Esophagus (tissue), 2 donors: Measurements from ENCODE around the gene CCDC33. TPM values are rescaled to one million over a fixed set of nuclear protein-coding genes. Genes with fewer than 3 reads are reported as not detected.

Source experiments
- H3K27ac ChIP-seq, 2 donors: one replicate each; pipeline ENCODE4 v1.5.1; 2013; ENCODE audit warnings: low read depth in 2 of 2, mild to moderate bottlenecking in 2 of 2, inconsistent platforms in 1 of 2, low read length in 1 of 2, moderate library complexity in 1 of 2
- H3K27me3 ChIP-seq, 2 donors: one replicate each; pipeline ENCODE4 v1.6.1; 2013; ENCODE audit warnings: low read length in 2 of 2, control low read depth in 1 of 2, mild to moderate bottlenecking in 1 of 2; ENCODE audit not compliant: insufficient read depth in 2 of 2, control insufficient read depth in 1 of 2
- H3K36me3 ChIP-seq, 2 donors: one replicate each; pipeline ENCODE4 v1.6.1; 2013; ENCODE audit warnings: low read length in 1 of 2; ENCODE audit not compliant: control insufficient read depth in 2 of 2, insufficient read depth in 2 of 2
- H3K4me1 ChIP-seq, 2 donors: one replicate each; pipeline ENCODE4 v1.6.1; 2013; ENCODE audit warnings: low read length in 1 of 2; ENCODE audit not compliant: control insufficient read depth in 2 of 2, insufficient read depth in 2 of 2
- H3K4me3 ChIP-seq, 2 donors: one replicate each; pipeline ENCODE4 v1.5.1; 2013; ENCODE audit warnings: low read length in 2 of 2, mild to moderate bottlenecking in 2 of 2, low read depth in 1 of 2, moderate library complexity in 1 of 2
- H3K9me3 ChIP-seq, 2 donors: one replicate each; pipeline ENCODE4 v1.6.1; 2013; ENCODE audit warnings: mild to moderate bottlenecking in 2 of 2, low read depth in 1 of 2, low read length in 1 of 2, moderate library complexity in 1 of 2; ENCODE audit not compliant: control insufficient read depth in 2 of 2, insufficient read depth in 1 of 2
- WGBS, 2 donors: extraction: QIAGEN DNeasy Blood & Tissue Kit; methylation state at CpG; one replicate each; pipeline ENCODE4 v1.1.7; 2013; 5-methylcytosine and 5-hydroxymethylcytosine counted together
- polyA plus RNA-seq, 2 donors: library from polyadenylated mRNA; stranded (reverse); fragments of 200-250 nt; gene quantifications; one replicate each; pipeline ENCODE4 v1.2.3, GENCODE V29; 2013
- donor health status: healthy with polysubstance abuse.
- donor health status: Bipolar disorder and iron deficiency.

CCDC33 gene
- polyA plus RNA-seq, 2 donors, result not detected

DNA sequence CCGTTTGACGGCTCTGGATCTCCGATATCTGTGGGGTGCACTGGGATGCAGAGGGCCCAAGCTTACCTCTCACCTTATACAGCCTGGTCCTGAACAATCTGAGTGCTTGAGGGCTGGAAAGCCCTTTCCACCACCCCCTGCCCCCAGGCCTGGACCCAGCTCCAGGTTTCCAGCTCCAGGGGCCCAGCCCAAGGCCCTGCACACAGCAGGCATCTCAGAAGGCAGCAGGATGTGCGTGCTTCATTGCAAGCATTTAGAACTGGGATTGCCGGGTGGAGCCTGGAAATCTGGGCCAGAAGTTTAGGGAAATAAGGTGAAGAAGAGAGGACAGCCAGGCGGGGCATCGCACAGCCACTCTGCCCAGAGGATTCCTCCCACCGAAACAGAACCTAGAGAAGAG lies 25.6 kb downstream of the CCDC33 start:
- Histone ChIP-seq H3K9me3 (no peaks in the 10 kb centered on the region), H3K4me1 (no peaks in the 10 kb centered on the region), H3K27me3 (no peaks in the 10 kb centered on the region), H3K4me3 (no peak overlapping the region), H3K36me3 (no peaks in the 10 kb centered on the region), H3K27ac (no peak overlapping the region)
- 82 to 87% methylated on average over 8 of the region's 8 CpGs for WGBS, 2 donors

DNA sequence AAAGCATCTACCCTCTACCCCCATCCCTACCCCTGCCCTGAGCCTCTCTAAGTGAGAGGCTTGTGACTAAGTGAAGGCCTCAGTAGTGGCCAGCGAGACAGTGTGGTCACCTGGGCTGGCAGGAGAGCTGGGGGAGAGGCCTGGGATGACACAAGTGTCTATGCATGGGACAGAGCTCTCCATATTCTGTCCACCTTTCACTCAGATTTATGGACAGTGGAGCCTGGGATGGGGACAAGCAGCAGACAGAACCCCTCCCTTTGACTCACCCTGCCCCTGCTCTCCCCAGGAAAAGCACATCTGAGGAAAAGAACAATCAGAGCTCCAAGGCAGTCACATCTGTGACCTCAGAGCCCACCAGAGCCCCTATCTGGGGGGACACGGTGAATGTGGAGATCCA lies 26.0 kb downstream of the CCDC33 start:
- H3K9me3 ChIP-seq, result no peaks in the 10 kb centered on the region
- no peaks in the 10 kb centered on the region for H3K4me1 ChIP-seq
- no peaks in the 10 kb centered on the region for H3K27me3 ChIP-seq
- 72 to 82% methylated on average over 2 of the region's 2 CpGs for WGBS, 2 donors
- H3K27ac ChIP-seq, result no peak overlapping the region
- H3K4me3 ChIP-seq, result no peak overlapping the region
- H3K36me3 ChIP-seq, result no peaks in the 10 kb centered on the region

DNA sequence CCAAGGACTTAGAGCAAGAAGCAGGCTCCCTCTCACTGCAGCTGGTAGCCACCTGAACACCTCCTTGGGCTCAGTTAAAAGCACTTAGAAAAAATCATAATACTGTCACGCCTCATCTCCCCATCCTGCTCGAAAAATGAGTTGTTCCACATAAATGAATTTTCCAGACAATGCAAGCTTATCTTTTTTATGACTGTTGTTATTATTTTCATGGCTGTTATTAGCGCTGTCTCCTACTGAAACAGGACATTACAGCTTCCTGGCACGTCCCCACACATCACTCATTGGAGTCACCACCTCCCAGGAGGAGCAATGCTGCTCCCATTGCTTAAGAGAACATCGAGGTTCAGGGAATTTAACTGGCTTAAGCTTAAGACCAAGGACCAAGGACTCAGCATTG lies 26.5 kb downstream of the CCDC33 start:
- Histone ChIP-seq H3K27me3 (no peaks in the 10 kb centered on the region), H3K9me3 (no peaks in the 10 kb centered on the region), H3K27ac (no peak overlapping the region), H3K4me1 (no peaks in the 10 kb centered on the region), H3K36me3 (no peaks in the 10 kb centered on the region), H3K4me3 (no peak overlapping the region)
- 53 to 54% methylated on average over 5 of the region's 5 CpGs for WGBS, 2 donors

DNA sequence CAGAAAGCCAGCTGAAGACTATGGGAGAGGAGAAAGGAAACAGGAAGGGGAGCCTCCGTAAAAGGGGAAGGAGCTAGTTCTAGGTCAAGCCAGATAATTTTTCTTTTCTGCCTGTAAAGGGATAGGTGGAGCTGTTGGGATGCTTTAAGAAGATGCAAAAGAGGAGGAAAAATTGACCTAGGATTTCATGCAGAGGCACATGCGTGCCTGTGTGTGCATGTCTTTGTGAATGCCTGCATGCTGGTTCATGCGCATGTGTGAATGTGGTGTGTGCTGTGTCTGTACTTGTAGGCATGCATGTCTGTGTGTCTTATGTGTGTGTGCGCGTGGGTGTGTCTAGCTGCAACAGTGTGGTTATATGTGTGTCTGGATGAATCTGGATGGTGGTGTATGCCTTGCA lies 27.3 kb downstream of the CCDC33 start:
- WGBS, 2 donors, result 49 to 54% methylated on average over 5 of the region's 5 CpGs
- H3K4me3 ChIP-seq, result no peak overlapping the region
- H3K9me3 ChIP-seq, result no peaks in the 10 kb centered on the region
- H3K27me3 ChIP-seq, result no peaks in the 10 kb centered on the region
- no peaks in the 10 kb centered on the region for H3K36me3 ChIP-seq
- no peaks in the 10 kb centered on the region for H3K4me1 ChIP-seq
- H3K27ac ChIP-seq, result no peak overlapping the region

DNA sequence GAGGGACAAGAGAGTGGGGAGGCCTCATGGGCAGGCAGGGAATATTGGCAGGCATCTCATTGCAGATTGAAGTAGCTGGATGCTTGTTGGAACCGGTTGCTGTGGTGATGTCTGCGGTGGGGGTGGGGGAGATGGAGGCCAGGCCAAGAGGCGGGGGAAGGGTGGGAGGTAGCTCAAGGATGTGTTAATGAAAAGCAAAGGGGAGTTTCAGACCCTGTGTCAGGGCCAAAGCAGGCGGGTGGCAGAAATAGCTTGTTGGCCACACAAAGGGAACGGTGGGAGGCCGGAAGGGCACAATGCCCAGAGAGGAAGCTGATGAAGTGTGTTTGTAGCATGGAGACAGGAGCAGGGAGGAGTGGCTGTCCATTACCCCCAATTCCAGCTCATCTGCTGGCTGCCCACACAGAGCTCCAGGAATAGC lies 28.0 kb downstream of the CCDC33 start:
- 41 to 47% methylated on average over 6 of the region's 6 CpGs for WGBS, 2 donors
- Histone ChIP-seq H3K4me1 (no peaks in the 10 kb centered on the region), H3K27ac (no peak overlapping the region), H3K36me3 (no peaks in the 10 kb centered on the region), H3K9me3 (no peaks in the 10 kb centered on the region), H3K27me3 (no peaks in the 10 kb centered on the region), H3K4me3 (no peak overlapping the region)

DNA sequence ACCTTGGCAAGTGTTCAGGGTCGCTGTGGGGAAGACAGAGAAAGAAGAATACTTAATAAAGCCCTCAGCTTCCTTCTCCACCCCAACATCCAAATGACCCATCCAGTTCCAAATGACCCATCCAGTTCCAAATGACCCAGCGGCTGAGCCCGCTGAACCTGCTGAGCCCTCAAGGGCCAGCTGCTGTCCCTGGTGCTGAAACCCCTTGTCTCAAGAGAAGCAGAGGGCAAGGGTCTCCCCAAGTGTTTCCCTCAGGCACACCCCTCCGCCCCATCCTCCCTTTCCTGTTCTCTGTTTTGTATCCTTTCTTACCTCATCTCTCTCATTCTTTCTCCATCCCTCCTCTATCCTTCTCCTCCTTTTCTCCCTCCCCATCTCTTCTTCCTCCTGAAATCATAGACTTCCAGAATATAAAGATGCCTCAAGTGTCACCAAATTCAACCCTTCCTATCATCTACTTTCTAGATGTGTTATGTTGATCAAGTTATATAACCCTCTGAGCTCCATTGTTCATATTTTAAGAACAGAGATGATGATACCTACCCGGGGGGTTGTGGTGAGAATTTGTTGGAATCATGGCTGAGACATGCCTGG lies 29.0 kb downstream of the CCDC33 start:
- Histone ChIP-seq H3K27ac (no peak overlapping the region), H3K4me1 (no peaks in the 10 kb centered on the region), H3K4me3 (no peak overlapping the region), H3K36me3 (no peaks in the 10 kb centered on the region), H3K9me3 (no peaks in the 10 kb centered on the region), H3K27me3 (no peaks in the 10 kb centered on the region)
- WGBS, 2 donors, result 36 to 37% methylated on average over 5 of the region's 5 CpGs

DNA sequence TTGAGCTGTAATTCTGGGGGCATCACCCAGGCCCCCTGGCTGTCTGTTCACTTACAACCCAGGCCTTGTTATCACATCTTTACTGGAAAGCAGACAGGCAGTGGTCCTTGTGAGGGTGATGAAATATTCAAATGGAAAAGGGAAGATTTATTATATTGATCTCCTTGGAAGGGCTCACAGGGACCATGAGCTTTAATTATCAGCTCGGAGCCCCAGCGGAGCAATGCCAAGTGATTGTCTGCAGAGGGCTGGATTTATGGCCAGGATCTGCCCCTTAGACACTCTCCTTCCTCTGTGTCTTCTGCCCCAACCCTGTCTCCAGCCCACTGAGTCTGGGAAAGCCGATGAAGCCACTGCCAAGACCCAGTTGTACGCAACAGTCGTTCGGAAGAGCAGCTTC lies 31.9 kb downstream of the CCDC33 start:
- WGBS, 2 donors, result 73 to 76% methylated on average over 6 of the region's 6 CpGs
- H3K4me3 ChIP-seq, result no peak overlapping the region
- H3K27me3 ChIP-seq, result no peaks in the 10 kb centered on the region
- no peaks in the 10 kb centered on the region for H3K4me1 ChIP-seq
- H3K9me3 ChIP-seq, result no peaks in the 10 kb centered on the region
- no peaks in the 10 kb centered on the region for H3K36me3 ChIP-seq
- no peak overlapping the region for H3K27ac ChIP-seq

DNA sequence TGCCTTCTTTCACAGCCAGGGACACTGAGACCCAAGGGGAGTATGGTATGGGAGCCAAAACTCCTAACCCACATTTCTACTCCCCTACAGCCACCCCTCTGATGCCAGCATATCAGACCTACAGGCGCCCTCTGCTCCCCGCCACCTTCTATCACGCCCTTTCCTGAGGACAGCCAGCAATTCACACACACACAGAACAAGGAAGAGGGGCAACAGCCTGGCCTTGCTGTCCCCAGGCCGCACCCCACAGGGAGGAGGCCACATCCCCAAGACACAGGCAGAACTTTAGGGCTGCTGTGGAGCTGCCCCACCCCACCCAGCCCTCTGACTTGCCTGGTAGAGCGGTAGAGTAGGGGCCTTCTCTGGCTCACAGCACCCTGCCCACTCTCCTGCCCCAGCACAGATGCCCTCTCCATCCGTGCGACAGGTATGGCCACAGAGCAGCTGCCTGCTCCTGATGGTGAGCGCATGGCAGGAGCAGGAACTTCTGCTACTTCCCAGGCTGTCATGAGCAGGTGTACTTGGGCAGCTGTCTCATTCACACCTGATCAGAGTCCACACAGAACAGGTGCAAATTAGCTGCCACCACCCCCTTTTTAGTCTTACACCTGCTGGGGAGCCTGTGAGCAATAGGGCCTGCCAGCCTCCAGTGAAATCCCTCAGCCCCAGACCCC lies 33.4 kb downstream of the CCDC33 start:
- no peak overlapping the region for H3K27ac ChIP-seq
- H3K27me3 ChIP-seq, result no peaks in the 10 kb centered on the region
- WGBS, 2 donors, result 72 to 84% methylated on average over 8 of the region's 8 CpGs
- no peaks in the 10 kb centered on the region for H3K4me1 ChIP-seq
- no peaks in the 10 kb centered on the region for H3K9me3 ChIP-seq
- H3K4me3 ChIP-seq, result no peak overlapping the region
- no peaks in the 10 kb centered on the region for H3K36me3 ChIP-seq

DNA sequence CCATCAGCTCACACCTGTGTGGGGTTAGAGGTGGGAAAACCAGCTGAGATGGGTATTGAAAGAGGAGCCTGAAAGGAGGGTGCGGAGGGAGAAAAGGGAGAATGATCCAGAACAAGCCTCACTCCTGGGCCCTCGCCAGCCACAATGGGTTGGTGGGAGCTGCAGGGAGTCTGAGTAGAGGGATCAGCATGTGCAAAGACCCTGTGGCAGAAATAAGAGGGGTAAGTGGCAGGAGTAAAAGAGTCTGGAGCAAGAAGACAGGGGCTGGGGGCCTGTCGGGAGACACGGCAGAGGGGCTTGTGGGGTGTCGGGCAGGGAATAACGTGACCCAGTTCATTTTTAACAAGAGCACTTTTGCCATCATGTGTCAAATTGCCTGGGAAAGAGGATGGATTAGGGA lies 34.0 kb downstream of the CCDC33 start:
- Histone ChIP-seq H3K36me3 (no peaks in the 10 kb centered on the region), H3K4me3 (no peak overlapping the region), H3K27me3 (no peaks in the 10 kb centered on the region), H3K4me1 (no peaks in the 10 kb centered on the region), H3K9me3 (no peaks in the 10 kb centered on the region), H3K27ac (no peak overlapping the region)
- 90 to 92% methylated on average over 6 of the region's 6 CpGs for WGBS, 2 donors

DNA sequence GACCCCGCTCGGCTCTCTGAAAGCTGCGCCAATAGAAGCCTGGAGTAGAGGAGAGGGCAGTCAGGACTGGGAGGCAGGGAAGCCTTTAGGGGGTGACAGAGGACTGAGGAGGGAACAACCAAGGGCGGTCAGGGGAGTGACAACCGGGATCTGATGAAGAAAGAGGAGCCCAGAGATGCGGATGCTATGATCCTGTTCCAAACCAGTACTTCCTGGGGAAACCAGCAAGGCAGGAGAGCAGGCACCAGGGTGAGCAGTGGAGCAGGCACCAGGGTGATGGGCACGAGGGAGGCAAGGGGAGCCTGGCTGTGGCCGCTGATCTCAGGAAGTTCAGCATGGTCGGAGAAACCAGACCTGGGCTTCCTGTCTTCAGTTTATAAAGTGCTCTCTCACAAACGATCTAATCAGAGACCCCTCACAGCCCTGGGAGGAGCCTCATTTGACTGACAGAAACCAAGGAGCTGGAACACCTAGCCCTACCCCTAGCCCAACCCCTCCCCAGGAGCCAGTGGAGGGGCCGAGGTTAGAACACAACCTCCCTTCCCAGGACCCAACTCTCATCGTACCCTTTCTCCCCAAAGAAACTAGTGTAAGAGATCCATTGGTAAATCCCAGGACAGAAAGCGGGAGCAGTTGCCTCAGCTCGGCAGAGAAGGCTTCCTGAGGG lies 34.9 kb downstream of the CCDC33 start:
- Histone ChIP-seq H3K9me3 (no peaks in the 10 kb centered on the region), H3K36me3 (no peaks in the 10 kb centered on the region), H3K4me1 (no peaks in the 10 kb centered on the region), H3K27ac (no peak overlapping the region), H3K4me3 (no peak overlapping the region), H3K27me3 (no peaks in the 10 kb centered on the region)
- 35 to 37% methylated on average over 14 of the region's 14 CpGs for WGBS, 2 donors
